ENCODE data around the gene KCNN2. TPM values are rescaled to one million over a fixed set of nuclear protein-coding genes. Genes with fewer than 3 reads are reported as not detected.

Gene KCNN2
- total RNA-seq, 1 experiment from 2014 or later: not detected

GRCh38 chr5:114471529-114471928, 109.7 kb downstream of the KCNN2 start (continued):
- TF ChIP-seq REST (IDR thresholded peaks at IDR 0.05; ENCODE audit: low read depth) (no peak), POLR2AphosphoS5 (IDR thresholded peaks at IDR 0.05; ENCODE audit: low read depth, low read length) (no peak), ZNF274 (IDR thresholded peaks at IDR 0.05; ENCODE audit: low read depth, low read length) (no peak), ATF3 (IDR thresholded peaks at IDR 0.05) (no peak), SRF (IDR thresholded peaks at IDR 0.05; ENCODE audit: low read depth) (no peak)

- no peak for TF ChIP-seq SP1 (IDR thresholded peaks at IDR 0.05; ENCODE audit: low read depth)
- no peak for TF ChIP-seq EZH2phosphoT487 (IDR thresholded peaks at IDR 0.05; ENCODE audit: borderline replicate concordance)
- no peak for TF ChIP-seq CTCF (IDR thresholded peaks at IDR 0.05 in 2 of 3, conservative IDR thresholded peaks at IDR 0.05 in 1 of 3; ENCODE audit: borderline replicate concordance in 1 of 3, insufficient read depth in 1 of 3, low read depth in 2 of 3, low read length in 2 of 3)
- TF ChIP-seq ZNF274 (IDR thresholded peaks at IDR 0.05; ENCODE audit: low read depth, low read length): no peak
- no peak for TF ChIP-seq ZBTB33 (IDR thresholded peaks at IDR 0.05; ENCODE audit: extremely low read depth, insufficient replicate concordance, low read length)
- Histone ChIP-seq H3K9me3 (ENCODE audit: control insufficient read depth in 1 of 2, insufficient read depth in 1 of 2, low read depth in 1 of 2, low read length in 2 of 2) (no peaks in the 10 kb centered on the region), H3K9ac (ENCODE audit: low read length) (no peak overlapping the region), H2AFZ (ENCODE audit: low read depth, low read length, poor library complexity, severe bottlenecking) (no peak overlapping the region), H3K9me2 (ENCODE audit: insufficient read depth) (no peaks in the 10 kb centered on the region), H3K27me3 (ENCODE audit: insufficient read depth, low read length) (peaks cover 13% of the 10 kb centered on the region), H3K4me3 (replicated peaks in 1 of 2; ENCODE audit: low read depth in 1 of 2, low read length in 2 of 2) (no peak overlapping the region), H3K27ac (ENCODE audit: low read depth, low read length) (no peak overlapping the region), H3K79me2 (ENCODE audit: insufficient read depth, low read length) (no peaks in the 10 kb centered on the region), H3K36me3 (ENCODE audit: control insufficient read depth in 1 of 2, insufficient read depth in 2 of 2, low read length in 2 of 2) (no peaks in the 10 kb centered on the region), H3K4me2 (ENCODE audit: low read length) (no peak overlapping the region), H3K4me1 (ENCODE audit: control insufficient read depth in 1 of 2, insufficient read depth in 2 of 2, low read length in 2 of 2) (no peaks in the 10 kb centered on the region), H4K20me1 (ENCODE audit: insufficient read depth) (no peaks in the 10 kb centered on the region)
- intact Hi-C loops (cut with micrococcal nuclease): no loop called here
- no TSS peak for BruUV-seq (replicated peaks)
- POLR2A ChIA-PET: no interaction called here
- DNase-seq (ENCODE audit: low read depth, low spot score) (no peak), ATAC-seq (no peak)
- CTCF ChIA-PET: no interaction called here
- RAD21 ChIA-PET (ENCODE audit: low non-redundant PET in 1 of 2, low total read pairs in 2 of 2, uncharacterized antibody in 2 of 2, unreplicated experiment in 2 of 2): no interaction called here
Observed at GRCh38 chr5:114473541-114473940, 111.7 kb downstream of the KCNN2 start.
